Common myeloid progenitor, CD34-positive (primary cell): ENCODE measurements around the gene TNC.
A peak's percentile ranks its signal among the peaks of the same experiment; 100 is the strongest.

ENCODE experiments used
- CTCF ChIA-PET: fragments of 350-600 bp; sonication (Branson Sonifier 250); formaldehyde crosslinking; loops from one replicate; lab custom pipeline; 2021; ENCODE audit warnings: antibody characterized with exemption; lab: Charles Lee
- POLR2A ChIA-PET: fragments of 350-600 bp; sonication (Branson Sonifier 250); formaldehyde crosslinking; loops from one replicate; lab custom pipeline; 2021; ENCODE audit warnings: antibody characterized with exemption; lab: Charles Lee
- DNase-seq, 3 donors: peaks; one replicate each; pipeline versions ENCODE4 v3.0.0 to v3.0.0-alpha.2; 2013
- H3K27ac ChIP-seq, 2 experiments: 1 replicate in 1 of 2; 2 replicates in 1 of 2; pipeline ENCODE4 v1.7.0; 2013; ENCODE audit warnings: inconsistent platforms in 2 of 2, low read length in 2 of 2, mild to moderate bottlenecking in 2 of 2, low read depth in 1 of 2, moderate library complexity in 1 of 2; ENCODE audit not compliant: severe bottlenecking in 2 of 2, insufficient read depth in 1 of 2, poor library complexity in 1 of 2
- H3K27me3 ChIP-seq, 5 experiments: replicated peaks in 2 of 5; 1 replicate in 3 of 5; 2 replicates in 2 of 5; pipeline versions ENCODE4 v1.6.1 to v1.7.0; 2013; ENCODE audit warnings: low read length in 4 of 5, mild to moderate bottlenecking in 2 of 5, moderate library complexity in 2 of 5, inconsistent platforms in 1 of 5; ENCODE audit not compliant: insufficient read depth in 5 of 5, control insufficient read depth in 4 of 5
- H3K36me3 ChIP-seq, 4 experiments: 1 replicate in 2 of 4; 2 replicates in 2 of 4; pipeline versions ENCODE4 v1.6.1 to v1.7.0; 2013; ENCODE audit warnings: low read length in 3 of 4, control low read depth in 1 of 4, mild to moderate bottlenecking in 1 of 4; ENCODE audit not compliant: control insufficient read depth in 4 of 4, insufficient read depth in 4 of 4
- H3K4me1 ChIP-seq, 4 experiments: 1 replicate in 3 of 4; 2 replicates in 1 of 4; pipeline versions ENCODE4 v1.6.1 to v1.7.1; 2013; ENCODE audit warnings: low read length in 3 of 4, mild to moderate bottlenecking in 3 of 4, control low read depth in 1 of 4, inconsistent platforms in 1 of 4, moderate library complexity in 1 of 4; ENCODE audit not compliant: control insufficient read depth in 4 of 4, insufficient read depth in 4 of 4; ENCODE audit errors: control extremely low read depth in 1 of 4
- H3K4me3 ChIP-seq, 7 experiments: 1 replicate in 4 of 7; 2 replicates in 3 of 7; pipeline versions ENCODE4 v1.5.1 to v1.7.0; 2013; ENCODE audit warnings: mild to moderate bottlenecking in 7 of 7, low read length in 6 of 7, moderate library complexity in 6 of 7, inconsistent platforms in 2 of 7, low read depth in 2 of 7, control low read depth in 1 of 7; ENCODE audit not compliant: insufficient read depth in 4 of 7, control insufficient read depth in 1 of 7; ENCODE audit errors: extremely low read depth in 1 of 7
- H3K9me3 ChIP-seq, 5 experiments: 1 replicate in 4 of 5; 2 replicates in 1 of 5; pipeline versions ENCODE4 v1.6.1 to v1.7.1; 2013; ENCODE audit warnings: low read length in 4 of 5, mild to moderate bottlenecking in 2 of 5, inconsistent platforms in 1 of 5, low read depth in 1 of 5, moderate library complexity in 1 of 5; ENCODE audit not compliant: control insufficient read depth in 4 of 5, insufficient read depth in 2 of 5; ENCODE audit errors: control extremely low read depth in 1 of 5
- WGBS: methylation state at CpG from one replicate; pipeline ENCODE4 v1.1.5; 2013; ENCODE audit not compliant: insufficient coverage; 5-methylcytosine and 5-hydroxymethylcytosine counted together

The TNC gene

DNA sequence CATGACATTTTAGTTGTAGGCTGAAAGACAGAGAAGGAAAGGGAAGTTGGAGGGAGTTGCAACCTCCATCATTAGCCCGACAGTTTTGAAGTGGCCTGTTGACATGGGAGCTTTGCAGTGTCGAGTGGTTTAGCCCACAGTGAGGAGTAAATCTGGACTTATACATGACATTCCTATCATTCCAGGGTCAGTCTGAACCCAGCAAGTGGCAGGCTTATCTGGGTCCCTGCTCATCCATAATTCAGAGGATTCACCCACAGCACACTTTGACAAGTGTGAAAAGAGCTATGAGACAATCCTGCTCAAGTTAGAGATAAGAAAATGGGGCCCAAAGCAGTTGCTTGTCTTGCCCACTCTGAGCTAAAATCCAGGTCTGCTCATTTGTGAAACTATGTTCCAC is 8.4 kb upstream of the TNC start:
- H3K27me3 ChIP-seq: peaks cover 0 to 2% (median 0%) of the 10 kb centered on the region in 5 experiments
- no peak overlapping the region for H3K27ac ChIP-seq
- ChIA-PET POLR2A (no interaction called here), CTCF (no interaction called here)
- H3K4me1 ChIP-seq: no peaks in the 10 kb centered on the region
- H3K9me3 ChIP-seq: peaks cover 0 to 2% (median 0%) of the 10 kb centered on the region in 5 experiments
- no peak for DNase-seq
- no peaks in the 10 kb centered on the region for H3K36me3 ChIP-seq
- WGBS: 74% methylated on average over 2 of the region's 2 CpGs
- no peak overlapping the region for H3K4me3 ChIP-seq

DNA sequence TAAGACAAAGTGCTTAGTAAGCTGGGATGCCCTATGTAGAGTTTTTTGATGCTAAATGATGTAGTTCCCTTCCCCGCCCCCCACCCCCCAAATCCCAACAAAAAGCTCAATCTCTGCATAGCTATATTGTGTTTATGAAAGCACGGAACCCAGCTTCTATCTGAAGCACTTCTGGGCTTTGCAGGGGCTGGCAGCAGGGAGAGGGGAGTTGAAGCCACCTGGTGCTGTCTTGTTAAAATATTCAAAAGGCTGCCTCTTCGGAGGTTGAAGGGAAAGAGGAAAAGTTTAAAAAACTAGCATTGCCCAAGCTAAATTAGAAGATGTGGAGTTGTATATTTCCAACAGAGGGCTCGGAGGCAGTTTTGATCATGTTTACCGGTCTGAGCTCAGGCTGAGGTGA is 5.0 kb upstream of the TNC start:
- CTCF ChIA-PET: no interaction called here

DNA sequence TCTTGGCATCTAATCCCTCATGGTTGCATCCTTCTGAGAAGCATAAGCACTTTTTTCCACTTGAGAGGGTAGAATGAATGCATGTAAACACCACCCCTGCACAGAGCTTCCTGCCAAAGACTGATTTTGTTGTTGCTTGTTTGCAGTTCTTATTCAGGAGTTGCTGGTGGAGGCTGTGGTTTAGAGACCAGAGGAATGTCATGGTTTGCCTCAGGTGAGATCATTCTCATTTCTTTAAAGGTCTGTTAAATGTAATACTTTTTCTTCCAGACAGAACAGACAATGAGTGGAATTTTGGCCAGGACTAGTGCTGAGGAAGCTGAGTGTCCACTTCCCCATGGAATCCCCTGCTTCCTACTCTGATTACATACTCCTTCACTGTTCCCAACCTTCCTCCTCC is 3.2 kb upstream of the TNC start:
- no peak overlapping the region for H3K27ac ChIP-seq
- peaks cover 0 to 15% (median 5%) of the 10 kb centered on the region in 4 experiments for H3K4me1 ChIP-seq
- peaks cover 0 to 2% (median 0%) of the 10 kb centered on the region in 5 experiments for H3K9me3 ChIP-seq
- H3K4me3 ChIP-seq: no peak overlapping the region
- no peaks in the 10 kb centered on the region for H3K36me3 ChIP-seq
- ChIA-PET CTCF (no interaction called here), POLR2A (no interaction called here)
- peaks cover 7 to 43% (median 29%) of the 10 kb centered on the region in 5 experiments for H3K27me3 ChIP-seq
- DNase-seq: no peak

More for the DNA sequence above, 5.0 kb upstream of the TNC start:
- POLR2A ChIA-PET: interaction anchor here (0.6 kb wide), 1 partner anchor 387 kb away, joined by 5 read pairs; no protein-coding TSS in a partner anchor
- Histone ChIP-seq H3K4me1 (peaks cover 0 to 13% (median 4%) of the 10 kb centered on the region in 4 experiments), H3K27me3 (peaks cover 2 to 25% (median 15%) of the 10 kb centered on the region in 5 experiments), H3K4me3 (no peak overlapping the region), H3K36me3 (no peaks in the 10 kb centered on the region), H3K27ac (no peak overlapping the region), H3K9me3 (peaks cover 0 to 2% (median 0%) of the 10 kb centered on the region in 5 experiments)
- 93% methylated on average over 3 of the region's 5 CpGs for WGBS
- DNase-seq: no peak

DNA sequence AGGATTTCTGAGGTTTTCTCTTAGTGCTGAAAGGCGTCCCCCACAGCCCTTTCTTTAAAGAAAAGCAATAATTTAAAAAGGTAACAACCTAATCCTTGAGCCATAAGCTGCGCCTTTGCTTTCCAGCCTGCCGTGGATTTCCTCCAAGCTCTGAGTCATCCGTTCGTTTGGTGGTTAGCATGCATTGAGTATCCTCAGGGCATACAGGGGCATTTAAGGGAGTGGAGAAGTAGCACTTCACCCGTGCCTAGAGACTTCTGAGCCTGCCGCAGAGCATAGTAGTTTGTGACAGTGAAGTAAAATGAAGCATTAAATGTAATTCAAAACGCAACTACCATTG is 892 bp upstream of the TNC start:
- Histone ChIP-seq H3K4me1 (peaks cover 0 to 15% (median 5%) of the 10 kb centered on the region in 4 experiments), H3K9me3 (no peaks in the 10 kb centered on the region), H3K4me3 (peak overlapping the region in 1 of 7 experiments; percentile 60), H3K36me3 (no peaks in the 10 kb centered on the region), H3K27ac (no peak overlapping the region), H3K27me3 (peaks cover 11 to 54% (median 29%) of the 10 kb centered on the region in 5 experiments)
- 3% methylated on average over 5 of the region's 8 CpGs for WGBS
- CTCF ChIA-PET: no interaction called here
- DNase-seq: peak; percentile 34 to 86 (median 78)
- POLR2A ChIA-PET: no interaction called here

DNA sequence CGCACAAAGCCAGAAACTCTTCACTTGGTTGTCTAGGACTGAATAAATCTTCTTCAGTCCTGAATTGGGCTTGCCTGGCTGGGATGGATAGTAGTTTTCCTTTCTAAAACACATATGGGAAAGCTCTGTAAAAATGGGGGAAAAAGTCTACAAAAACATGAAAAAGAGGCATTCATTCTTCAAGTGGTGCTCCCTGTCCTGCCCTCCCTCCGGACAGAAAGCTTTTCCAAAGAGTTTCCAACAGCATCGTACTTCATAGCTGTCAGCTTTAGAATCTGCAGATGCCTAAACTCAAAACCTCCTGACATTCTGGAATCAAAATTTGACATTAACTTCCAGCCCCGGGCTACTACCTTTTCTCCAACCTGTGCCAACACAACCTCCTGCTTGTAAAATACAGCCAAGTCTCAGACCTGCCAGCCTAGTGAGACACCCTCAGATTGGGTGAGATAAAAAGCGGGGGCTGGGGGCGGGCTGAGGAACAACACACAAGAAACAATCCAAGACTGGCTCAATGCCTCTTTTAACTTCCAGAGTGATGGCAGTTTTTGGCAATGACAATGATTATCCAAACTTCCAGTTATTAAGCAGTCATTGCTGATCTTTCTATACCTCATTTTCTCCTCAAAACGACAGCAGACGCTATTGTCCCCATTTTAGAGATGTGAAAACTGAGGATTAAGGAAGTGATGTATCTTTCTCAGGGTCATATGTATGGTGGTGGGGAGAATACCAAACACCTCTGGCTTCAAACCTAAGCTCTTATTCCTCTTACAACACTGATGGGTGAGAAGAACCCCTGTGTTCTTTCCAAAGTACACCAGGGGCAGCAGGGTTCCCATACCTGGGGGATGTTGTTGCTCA is 1.3 kb downstream of the TNC start:
- H3K4me1 ChIP-seq: peaks cover 0 to 15% (median 5%) of the 10 kb centered on the region in 4 experiments
- no peak for DNase-seq
- no peaks in the 10 kb centered on the region for H3K9me3 ChIP-seq
- peaks cover 11 to 54% (median 29%) of the 10 kb centered on the region in 5 experiments for H3K27me3 ChIP-seq
- WGBS: 98% methylated on average over 3 of the region's 8 CpGs
- CTCF ChIA-PET: no interaction called here
- H3K4me3 ChIP-seq: no peak overlapping the region
- POLR2A ChIA-PET: no interaction called here
- no peaks in the 10 kb centered on the region for H3K36me3 ChIP-seq
- H3K27ac ChIP-seq: no peak overlapping the region

DNA sequence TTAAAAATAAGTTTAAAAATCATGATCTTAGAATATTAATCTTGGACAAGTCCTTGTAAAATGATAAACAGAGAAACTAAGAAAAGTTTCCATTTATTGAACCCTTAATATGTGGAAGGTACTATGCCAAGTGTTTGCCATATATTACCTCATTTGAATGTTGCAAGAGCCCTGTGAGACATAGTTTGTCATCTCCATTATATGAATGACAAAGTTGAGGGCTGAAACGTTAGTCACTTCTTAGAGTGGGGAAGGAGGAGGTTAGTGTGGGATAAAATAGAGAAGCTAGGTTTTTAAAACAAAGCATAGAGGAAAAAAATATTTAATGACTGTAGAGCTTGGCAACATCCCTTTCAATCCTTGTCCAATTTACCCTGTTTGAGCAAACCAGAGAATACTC is 2.0 kb downstream of the TNC start:
- H3K27me3 ChIP-seq: peaks cover 11 to 52% (median 29%) of the 10 kb centered on the region in 5 experiments
- no peak overlapping the region for H3K27ac ChIP-seq
- ChIA-PET CTCF (no interaction called here), POLR2A (no interaction called here)
- H3K9me3 ChIP-seq: no peaks in the 10 kb centered on the region
- WGBS: no CpG with 5 or more reads among the region's 1 CpG
- H3K4me3 ChIP-seq: no peak overlapping the region
- no peaks in the 10 kb centered on the region for H3K36me3 ChIP-seq
- peak in 2 of 3 donors; percentile 7 to 15 for DNase-seq
- H3K4me1 ChIP-seq: peaks cover 0 to 15% (median 5%) of the 10 kb centered on the region in 4 experiments

DNA sequence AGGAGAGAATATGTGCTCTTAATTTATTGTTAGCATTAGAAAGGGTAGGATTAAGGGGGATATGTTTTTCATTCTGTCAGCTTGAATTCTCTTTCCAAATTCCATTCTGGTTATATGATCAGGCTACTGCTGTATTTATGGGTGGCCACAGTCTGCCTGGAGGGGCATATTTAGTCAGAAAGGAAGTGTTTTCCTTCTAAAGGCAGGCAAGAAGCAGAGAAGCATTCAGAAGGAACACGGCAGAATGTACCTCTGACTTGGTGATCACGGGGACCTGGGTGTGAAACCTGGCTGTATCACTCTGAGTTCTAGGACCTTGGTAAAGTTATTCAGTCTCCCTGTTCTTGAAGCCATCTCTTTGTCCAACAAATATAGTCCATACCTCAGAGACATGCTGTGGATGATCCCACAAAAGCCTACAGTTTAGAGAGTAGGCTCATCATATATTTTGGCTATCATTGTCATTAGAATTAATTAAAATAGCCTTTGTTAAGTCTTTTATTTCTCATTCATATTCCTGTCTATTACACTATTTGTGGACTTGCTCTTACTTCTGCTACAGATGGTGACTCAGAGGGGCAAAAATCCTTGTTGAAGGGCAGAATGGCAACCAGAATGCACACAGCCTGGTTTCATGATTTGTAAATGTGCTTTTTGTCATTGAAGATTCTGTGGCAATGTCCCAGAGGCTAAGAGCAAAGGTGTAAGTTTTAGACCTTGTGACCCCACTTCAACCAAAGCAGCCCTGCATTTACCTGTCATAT is 2.7 kb downstream of the TNC start:
- Histone ChIP-seq H3K27ac (no peak overlapping the region), H3K27me3 (peaks cover 11 to 52% (median 29%) of the 10 kb centered on the region in 5 experiments), H3K9me3 (no peaks in the 10 kb centered on the region), H3K36me3 (no peaks in the 10 kb centered on the region), H3K4me1 (peaks cover 0 to 15% (median 5%) of the 10 kb centered on the region in 4 experiments), H3K4me3 (no peak overlapping the region)
- DNase-seq: no peak
- CTCF ChIA-PET: no interaction called here
- 92% methylated on average over 2 of the region's 2 CpGs for WGBS
- POLR2A ChIA-PET: no interaction called here
